KBM-7 (cell line): ENCODE results near the gene FRAT1.

Experiments used
- DNase-seq: peaks from one replicate; pipeline ENCODE4 v3.0.0-alpha.2; 2015
- in situ Hi-C: fragments of 300-500 bp; cut with MboI; formaldehyde crosslinking; loops from 2 replicates; pipeline ENCODE4 v1.14.3; 2020; ENCODE audit warnings: low sequenced_read_pairs, low pct_unique_long_range_greater_than_20kb, mixed read lengths

The FRAT1 gene

GRCh38 chr10:97307441-97307840 is 11.6 kb upstream of the FRAT1 start:
- no peak for DNase-seq
- in situ Hi-C loops, result no loop called here

GRCh38 chr10:97307866-97308780 is 10.9 kb upstream of the FRAT1 start:
- in situ Hi-C loops, result no loop called here
- DNase-seq, result no peak

- in situ Hi-C loops, result no loop called here
- no peak for DNase-seq
These were observed 7.9 kb upstream of the FRAT1 start for GRCh38 chr10:97311111-97311626.

GRCh38 chr10:97312897-97313296 is 6.2 kb upstream of the FRAT1 start:
- in situ Hi-C loops, result no loop called here
- no peak for DNase-seq

- DNase-seq, result no peak
- in situ Hi-C loops, result no loop called here
These were observed 4.4 kb upstream of the FRAT1 start for GRCh38 chr10:97314671-97315070.

- DNase-seq, result peak; percentile 77
- in situ Hi-C loops, result no loop called here
These were observed 804 bp downstream of the FRAT1 start for GRCh38 chr10:97319671-97320479.

GRCh38 chr10:97320480-97321031 is 1.5 kb downstream of the FRAT1 start:
- in situ Hi-C loops, result no loop called here
- no peak for DNase-seq

GRCh38 chr10:97321032-97321803 is 2.1 kb downstream of the FRAT1 start:
- peak; percentile 81 for DNase-seq
- in situ Hi-C loops, result no loop called here

- no peak for DNase-seq
- in situ Hi-C loops, result no loop called here
These were observed 2.7 kb downstream of the FRAT1 start for GRCh38 chr10:97321804-97322190.

- in situ Hi-C loops, result no loop called here
- DNase-seq, result no peak
These were observed 4.4 kb downstream of the FRAT1 start for GRCh38 chr10:97323501-97323900.

GRCh38 chr10:97325754-97326153 is 6.7 kb downstream of the FRAT1 start:
- in situ Hi-C loops, result no loop called here
- DNase-seq, result no peak

- in situ Hi-C loops, result no loop called here
- no peak for DNase-seq
These were observed 8.6 kb downstream of the FRAT1 start for GRCh38 chr10:97327348-97328294.

- DNase-seq, result no peak
- in situ Hi-C loops, result no loop called here
These were observed 9.8 kb downstream of the FRAT1 start for GRCh38 chr10:97328646-97329453.

- in situ Hi-C loops, result no loop called here
- DNase-seq, result no peak
These were observed 10.7 kb downstream of the FRAT1 start for GRCh38 chr10:97329766-97330165.

GRCh38 chr10:97331153-97331703 is 12.2 kb downstream of the FRAT1 start:
- no peak for DNase-seq
- in situ Hi-C loops, result no loop called here

- peak; percentile 61 for DNase-seq
- in situ Hi-C loops, result no loop called here
These were observed 13.7 kb downstream of the FRAT1 start for GRCh38 chr10:97332591-97333350.

- in situ Hi-C loops, result no loop called here
- DNase-seq, result no peak
These were observed 14.2 kb downstream of the FRAT1 start for GRCh38 chr10:97333351-97333600.
